HFFc6 (cell line): ENCODE measurements around the gene CTSW. TPM values are rescaled to one million over a fixed set of nuclear protein-coding genes. Genes with fewer than 3 reads are reported as not detected.
A peak's percentile ranks its signal among the peaks of the same experiment; 100 is the strongest.

Experiments
- DNase-seq: peaks from one replicate; pipeline ENCODE4 v3.0.0-alpha.2; 2018
- H3K27ac Mint-ChIP-seq: 2 replicates; pipeline ENCODE4 v1.8.0; 2020; ENCODE audit warnings: mild to moderate bottlenecking, mixed read lengths
- H3K27me3 Mint-ChIP-seq: 2 replicates; pipeline ENCODE4 v1.8.0; 2021; ENCODE audit warnings: mild to moderate bottlenecking, moderate library complexity, mixed read lengths; ENCODE audit not compliant: insufficient read depth
- H3K36me3 Mint-ChIP-seq: 2 replicates; pipeline ENCODE4 v1.8.0; 2021; ENCODE audit warnings: low read depth, mixed read lengths
- H3K4me1 Mint-ChIP-seq: 2 replicates; pipeline ENCODE4 v1.8.0; 2020; ENCODE audit warnings: low read depth, mixed read lengths
- H3K4me3 Mint-ChIP-seq: 2 replicates; pipeline ENCODE4 v1.8.0; 2020; ENCODE audit warnings: mild to moderate bottlenecking, moderate library complexity, mixed read lengths
- H3K9me3 Mint-ChIP-seq: 2 replicates; pipeline ENCODE4 v1.8.0; 2020; ENCODE audit warnings: mild to moderate bottlenecking, mixed read lengths
- total RNA-seq, 6 experiments: library from RNA; stranded (reverse); fragmentation: NEBNext Ultra II Directional; extraction: Animal tissue kit (Norgen Biotek cat#: 25700); gene quantifications; 2 replicates in 1 of 6; 3 replicates in 5 of 6; pipeline ENCODE4 v1.2.3, GENCODE V29; 2021
- TF ChIP-seq, protein P1 (sequence below): fragments of 200-600 bp; sonication (generic); IDR thresholded peaks from 2 replicates; pipeline ENCODE4 v1.5.0; 2021; ENCODE audit warnings: antibody characterized with exemption, mild to moderate bottlenecking

Gene CTSW
- total RNA-seq, 6 experiments from 2014 or later, result 0.11 to 0.22 (median 0.14) TPM; not detected in 2

- H3K27ac Mint-ChIP-seq, result no peak overlapping the region
- H3K4me1 Mint-ChIP-seq, result peaks cover 11% of the 10 kb centered on the region
- peaks cover 3% of the 10 kb centered on the region; the same call in 1 of the 2 replicates for H3K27me3 Mint-ChIP-seq
- 0 out of 2 replicates have a peak, but pooled peaks cover 3% of the 10 kb centered on the region for H3K36me3 Mint-ChIP-seq
- no peak for DNase-seq
- H3K4me3 Mint-ChIP-seq, result no peak overlapping the region
- H3K9me3 Mint-ChIP-seq, result no peaks in the 10 kb centered on the region
- TF ChIP-seq, protein P1, sequence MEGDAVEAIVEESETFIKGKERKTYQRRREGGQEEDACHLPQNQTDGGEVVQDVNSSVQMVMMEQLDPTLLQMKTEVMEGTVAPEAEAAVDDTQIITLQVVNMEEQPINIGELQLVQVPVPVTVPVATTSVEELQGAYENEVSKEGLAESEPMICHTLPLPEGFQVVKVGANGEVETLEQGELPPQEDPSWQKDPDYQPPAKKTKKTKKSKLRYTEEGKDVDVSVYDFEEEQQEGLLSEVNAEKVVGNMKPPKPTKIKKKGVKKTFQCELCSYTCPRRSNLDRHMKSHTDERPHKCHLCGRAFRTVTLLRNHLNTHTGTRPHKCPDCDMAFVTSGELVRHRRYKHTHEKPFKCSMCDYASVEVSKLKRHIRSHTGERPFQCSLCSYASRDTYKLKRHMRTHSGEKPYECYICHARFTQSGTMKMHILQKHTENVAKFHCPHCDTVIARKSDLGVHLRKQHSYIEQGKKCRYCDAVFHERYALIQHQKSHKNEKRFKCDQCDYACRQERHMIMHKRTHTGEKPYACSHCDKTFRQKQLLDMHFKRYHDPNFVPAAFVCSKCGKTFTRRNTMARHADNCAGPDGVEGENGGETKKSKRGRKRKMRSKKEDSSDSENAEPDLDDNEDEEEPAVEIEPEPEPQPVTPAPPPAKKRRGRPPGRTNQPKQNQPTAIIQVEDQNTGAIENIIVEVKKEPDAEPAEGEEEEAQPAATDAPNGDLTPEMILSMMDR, result no peak
Observed at GRCh38 chr11:65931773-65932557, 52.3 kb downstream of the CTSW start.

GRCh38 chr11:65932558-65932919, 52.9 kb downstream of the CTSW start:
- Mint-ChIP-seq H3K27me3 (peaks cover 4% of the 10 kb centered on the region; the same call in 1 of the 2 replicates), H3K9me3 (no peaks in the 10 kb centered on the region), H3K4me1 (peaks cover 11% of the 10 kb centered on the region), H3K36me3 (0 out of 2 replicates have a peak, but pooled peaks cover 3% of the 10 kb centered on the region), H3K27ac (no peak overlapping the region), H3K4me3 (no peak overlapping the region)
- DNase-seq, result peak; percentile 12
- TF ChIP-seq, protein P1, result peak; percentile 49

Other genes starting within 250 kb of the CTSW start
- gene SIPA1, start 241.7 kb upstream of the CTSW start, total RNA-seq, result 10 to 100 TPM; 23.0 to 41.3 (median 38.3) TPM
- 10 to 100 TPM; 66.9 to 72.7 (median 69.5) TPM for gene RELA, start 216.9 kb upstream of the CTSW start, total RNA-seq
- gene KAT5, start 167.6 kb upstream of the CTSW start, total RNA-seq, result 10 to 100 TPM; 36.5 to 42.6 (median 38.9) TPM
- 10 to 100 TPM; 54.0 to 85.6 (median 61.4) TPM for gene RNASEH2C, start 159.0 kb upstream of the CTSW start, total RNA-seq
- 10 to 100 TPM in 2 of 6 experiments, 1 to 10 TPM in 4; 8.7 to 11.1 (median 9.5) TPM for gene AP5B1, start 98.9 kb upstream of the CTSW start, total RNA-seq
- gene OVOL1, start 92.8 kb upstream of the CTSW start, total RNA-seq, result not detected
- not detected for gene SNX32, start 45.9 kb upstream of the CTSW start, total RNA-seq
- 1,000 to 10,000 TPM; 2,002 to 2,288 (median 2,238) TPM for gene CFL1, start 21.7 kb upstream of the CTSW start, total RNA-seq
- 10 to 100 TPM; 38.4 to 47.9 (median 43.1) TPM for gene MUS81, start 19.4 kb upstream of the CTSW start, total RNA-seq
- gene EFEMP2, start 7.0 kb upstream of the CTSW start, total RNA-seq, result 100 to 1,000 TPM; 318 to 359 (median 329) TPM
- gene FIBP, start 8.6 kb downstream of the CTSW start, total RNA-seq, result 100 to 1,000 TPM; 117 to 145 (median 135) TPM
- gene CCDC85B, start 10.8 kb downstream of the CTSW start, total RNA-seq, result 100 to 1,000 TPM in 2 of 6 experiments, 10 to 100 TPM in 4; 78.9 to 112 (median 87.7) TPM
- 100 to 1,000 TPM; 134 to 275 (median 234) TPM for gene FOSL1, start 20.6 kb downstream of the CTSW start, total RNA-seq
- 10 to 100 TPM; 79.0 to 94.6 (median 85.0) TPM for gene C11orf68, start 39.2 kb downstream of the CTSW start, total RNA-seq
- 100 to 1,000 TPM; 362 to 687 (median 615) TPM for gene DRAP1, start 39.6 kb downstream of the CTSW start, total RNA-seq
- under 1 TPM in 1 of 6 experiments, not detected in 5; 0.23 TPM for gene TSGA10IP, start 65.6 kb downstream of the CTSW start, total RNA-seq
- 10 to 100 TPM; 51.7 to 69.3 (median 61.0) TPM for gene SART1, start 81.9 kb downstream of the CTSW start, total RNA-seq
- 10 to 100 TPM; 28.6 to 36.8 (median 31.7) TPM for gene EIF1AD, start 122.3 kb downstream of the CTSW start, total RNA-seq
- gene BANF1, start 122.7 kb downstream of the CTSW start, total RNA-seq, result 100 to 1,000 TPM; 257 to 337 (median 300) TPM
- under 1 TPM in 2 of 6 experiments, not detected in 4; 0.33 to 0.83 TPM for gene CST6, start 132.2 kb downstream of the CTSW start, total RNA-seq
- gene CATSPER1, start 146.6 kb downstream of the CTSW start, total RNA-seq, result 1 to 10 TPM; 2.1 to 3.8 (median 2.7) TPM
- under 1 TPM in 1 of 6 experiments, not detected in 5; 0.14 TPM for gene GAL3ST3, start 169.3 kb downstream of the CTSW start, total RNA-seq
- gene SF3B2, start 172.5 kb downstream of the CTSW start, total RNA-seq, result 100 to 1,000 TPM; 199 to 240 (median 222) TPM
- gene PACS1, start 190.4 kb downstream of the CTSW start, total RNA-seq, result 100 to 1,000 TPM in 2 of 6 experiments, 10 to 100 TPM in 4; 82.8 to 114 (median 91.8) TPM